Right ventricle myocardium inferior (tissue), 1 donor: ENCODE results near the gene FBXO3. TPM values are rescaled to one million over a fixed set of nuclear protein-coding genes. Genes with fewer than 3 reads are reported as not detected.
"Not testable (repeated sequence)": the region's sequence is repeated elsewhere in the genome, so short reads cannot be mapped to it uniquely, and the experiment has no call there.

Experiments used
- ATAC-seq: fragments of 200-7000 bp; cut with Tn5 transposase; one replicate; pipeline ENCODE4 v1.9.1; 2020; ENCODE audit warnings: mild to moderate bottlenecking, moderate library complexity
- DNase-seq: peaks from one replicate; pipeline ENCODE4 v3.0.0; 2021; ENCODE audit errors: missing footprints
- intact Hi-C: fragments of 100-400 bp; cut with DNase I; formaldehyde crosslinking; loops from one replicate; pipeline ENCODE4 v1.11.0; 2022
- total RNA-seq: library from RNA; stranded (reverse); fragmentation: NEBNext Ultra II Directional; extraction: Animal tissue kit (Norgen Biotek cat#: 25700); gene quantifications from one replicate; pipeline ENCODE4 v1.2.1, GENCODE V29; 2021
- donor health status: DM: no; HTN: yes; CAD: no; lungs with severe emphysema.

FBXO3 gene
- total RNA-seq, 1 donor from 2014 or later, result 46.4 TPM

DNA sequence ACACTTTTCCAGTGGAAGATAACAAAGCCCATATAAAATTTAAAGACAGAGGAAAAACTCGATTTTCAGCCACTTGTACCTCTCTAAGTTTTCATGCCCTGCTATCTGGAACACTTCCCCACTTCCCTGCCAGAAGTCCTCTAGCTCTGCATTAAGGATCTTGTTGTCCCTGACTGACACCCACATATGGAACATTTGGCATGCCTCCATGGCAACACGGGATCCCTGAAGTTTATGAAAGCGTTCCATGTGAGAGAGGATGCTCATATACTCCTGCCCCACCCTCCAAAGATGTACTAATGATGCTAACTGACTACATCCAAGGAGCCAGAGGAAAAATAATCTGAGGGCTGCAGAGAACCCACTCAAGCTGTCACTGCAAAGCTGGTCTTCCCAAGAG, 64.9 kb downstream of the FBXO3 start:
- DNase-seq (no peak), ATAC-seq (no peak)
- intact Hi-C loops, result no loop called here

DNA sequence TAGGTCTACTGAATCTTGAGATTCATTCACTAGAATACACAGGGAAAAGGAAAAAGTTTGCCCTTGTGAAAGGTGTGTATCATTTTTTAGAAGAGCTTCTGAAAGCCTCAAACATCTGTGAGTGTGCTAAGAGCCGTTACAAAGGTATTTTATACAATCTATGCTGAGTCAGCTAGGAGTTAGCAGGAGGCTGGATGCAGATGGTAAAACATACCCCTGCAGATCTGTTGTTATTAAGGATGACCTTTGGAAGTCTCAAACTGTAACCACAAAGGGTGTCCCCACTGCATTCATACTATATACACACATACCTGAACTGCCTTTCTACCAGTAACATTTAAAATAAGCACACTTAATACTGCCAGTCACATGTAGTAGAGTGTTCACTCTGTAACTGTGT, 65.3 kb downstream of the FBXO3 start:
- no peak for ATAC-seq
- intact Hi-C loops, result no loop called here
- no peak for DNase-seq

DNA sequence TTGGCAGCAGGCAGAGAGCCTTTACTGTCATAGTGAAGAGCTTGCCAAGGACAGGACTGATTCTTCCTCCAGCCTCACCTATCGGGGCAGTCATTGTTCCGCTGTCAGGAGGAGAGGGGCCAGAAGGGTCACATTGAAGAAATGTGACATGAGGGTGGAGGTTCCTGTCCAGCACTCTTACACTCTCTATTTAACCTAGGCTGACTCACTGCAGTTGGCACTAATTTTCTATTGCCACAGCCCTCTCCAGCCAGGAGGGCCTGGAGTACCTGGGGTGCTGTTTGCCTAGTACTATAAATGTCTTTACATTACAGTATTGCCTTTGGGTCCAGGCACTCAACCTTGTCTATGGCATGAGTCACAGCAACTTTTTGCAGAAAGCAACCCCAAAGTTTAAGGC, 66.5 kb downstream of the FBXO3 start:
- intact Hi-C loops, DNase-seq: not testable (repeated sequence)
- peak; percentile 24 for ATAC-seq

DNA sequence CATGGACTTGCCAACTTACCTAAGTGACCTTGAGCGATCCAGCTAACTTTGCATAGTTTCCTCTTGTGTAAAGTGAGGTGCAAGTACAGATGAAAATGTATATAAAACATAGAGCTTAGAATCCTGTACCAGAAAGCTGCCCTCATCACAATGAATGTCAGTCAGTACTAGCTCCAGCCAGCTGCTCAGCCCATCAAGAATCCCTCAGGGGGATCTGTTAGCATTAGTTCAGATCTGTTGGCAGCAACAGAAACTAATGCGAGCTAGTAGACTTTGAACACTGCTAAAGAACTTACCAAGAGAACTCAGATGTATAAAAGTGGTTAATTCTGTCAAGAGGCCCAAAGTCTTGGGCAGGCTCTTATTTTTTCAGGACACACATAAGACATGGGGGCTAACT, 67.4 kb downstream of the FBXO3 start:
- intact Hi-C loops, result no loop called here
- ATAC-seq (no peak), DNase-seq (no peak)

DNA sequence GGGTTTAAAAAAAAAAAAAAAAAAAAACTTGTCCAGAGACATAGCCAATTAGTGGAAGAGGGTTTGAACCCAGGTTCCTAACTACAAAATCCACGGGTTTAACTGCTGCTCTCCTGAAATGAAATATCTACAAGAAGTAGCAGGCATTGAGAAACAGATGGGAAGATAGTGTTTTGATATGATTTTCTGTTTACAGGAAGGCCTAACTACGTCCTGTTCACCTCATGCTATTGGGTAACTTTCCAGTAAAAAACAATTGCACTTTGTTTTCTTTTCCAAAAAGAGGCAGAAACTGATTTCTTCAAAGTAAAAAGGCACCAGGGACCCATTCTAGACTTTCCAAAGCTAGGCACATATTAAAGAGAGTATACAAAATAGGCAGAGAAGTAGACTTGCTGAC, 67.8 kb downstream of the FBXO3 start:
- no peak for ATAC-seq
- DNase-seq, result no peak
- intact Hi-C loops, result no loop called here

DNA sequence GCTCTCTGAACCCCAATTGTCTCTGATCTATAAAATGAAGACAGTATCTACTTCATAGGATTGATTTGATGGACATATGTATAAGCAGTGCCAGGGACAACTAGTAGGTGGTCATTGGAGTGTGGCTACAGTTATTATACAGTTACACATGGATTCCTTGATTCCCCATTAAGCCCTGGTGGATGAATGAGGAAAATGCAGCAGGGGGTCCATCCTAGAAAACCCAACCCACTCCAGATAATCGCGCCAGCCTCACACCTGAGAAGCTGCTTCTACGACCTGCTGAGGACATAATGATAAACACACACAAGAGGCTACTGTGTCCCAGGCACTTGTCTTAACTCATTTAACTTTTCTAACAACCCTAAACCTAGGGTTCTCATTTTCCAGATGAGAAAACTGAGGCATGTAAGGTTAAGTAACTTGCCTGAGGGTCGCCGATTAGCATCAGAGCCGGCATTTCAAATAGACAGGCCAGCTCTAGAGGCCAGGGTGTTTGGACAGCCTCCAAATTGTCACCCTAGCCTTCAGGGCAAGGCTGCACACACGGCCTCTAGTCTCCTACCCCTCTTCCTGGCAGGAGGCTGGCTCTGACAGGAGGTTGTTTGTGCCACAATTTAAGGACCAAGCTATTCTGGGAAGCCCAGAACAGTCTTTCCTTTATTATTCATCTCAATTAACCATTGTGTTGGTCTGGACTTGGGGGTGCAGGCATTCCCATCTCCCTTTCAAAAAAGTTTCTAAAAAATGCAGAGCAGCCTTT, 69.9 kb downstream of the FBXO3 start:
- no peak for ATAC-seq
- intact Hi-C loops, result no loop called here
- no peak for DNase-seq

DNA sequence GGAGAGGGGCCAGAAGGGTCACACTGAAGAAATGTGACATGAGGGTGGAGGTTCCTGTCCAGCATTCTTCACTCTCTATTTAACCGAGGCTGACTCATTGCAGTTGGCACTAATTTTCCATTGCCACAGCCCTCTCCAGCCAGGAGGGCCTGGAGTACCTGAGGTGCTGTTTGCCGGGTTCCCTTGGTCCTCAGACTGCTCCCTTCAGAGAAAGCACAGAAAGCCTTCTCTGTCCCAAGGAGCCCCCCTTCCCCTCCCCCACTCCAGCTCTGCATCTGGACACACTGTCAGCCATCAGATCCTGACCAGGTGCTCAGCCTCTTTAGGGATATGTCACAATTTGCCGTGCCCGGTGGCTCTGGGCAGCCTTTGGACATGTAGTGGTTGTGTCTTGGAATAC, 70.5 kb downstream of the FBXO3 start:
- no peak for DNase-seq
- intact Hi-C loops, result no loop called here
- no peak for ATAC-seq

DNA sequence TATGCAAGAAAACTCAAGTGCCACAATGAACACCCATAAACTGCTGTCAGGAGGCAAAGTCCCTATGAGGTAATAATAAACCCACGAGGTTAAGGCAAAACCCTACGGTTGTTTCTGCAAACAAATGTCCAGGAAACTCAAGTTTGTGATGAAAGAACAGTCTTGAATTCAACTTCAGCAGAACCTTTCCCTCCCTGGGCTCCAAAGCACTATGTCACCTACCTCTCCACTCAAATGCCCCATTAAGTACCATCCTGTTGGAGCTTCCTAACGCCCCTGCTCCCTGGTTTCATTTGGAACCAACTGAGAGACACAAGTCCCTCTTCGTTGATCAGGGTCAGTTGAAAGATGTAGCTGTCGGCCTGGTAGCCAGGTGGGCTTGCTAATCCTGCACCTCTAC, 71.1 kb downstream of the FBXO3 start:
- intact Hi-C loops, result no loop called here
- ATAC-seq, result no peak
- no peak for DNase-seq

DNA sequence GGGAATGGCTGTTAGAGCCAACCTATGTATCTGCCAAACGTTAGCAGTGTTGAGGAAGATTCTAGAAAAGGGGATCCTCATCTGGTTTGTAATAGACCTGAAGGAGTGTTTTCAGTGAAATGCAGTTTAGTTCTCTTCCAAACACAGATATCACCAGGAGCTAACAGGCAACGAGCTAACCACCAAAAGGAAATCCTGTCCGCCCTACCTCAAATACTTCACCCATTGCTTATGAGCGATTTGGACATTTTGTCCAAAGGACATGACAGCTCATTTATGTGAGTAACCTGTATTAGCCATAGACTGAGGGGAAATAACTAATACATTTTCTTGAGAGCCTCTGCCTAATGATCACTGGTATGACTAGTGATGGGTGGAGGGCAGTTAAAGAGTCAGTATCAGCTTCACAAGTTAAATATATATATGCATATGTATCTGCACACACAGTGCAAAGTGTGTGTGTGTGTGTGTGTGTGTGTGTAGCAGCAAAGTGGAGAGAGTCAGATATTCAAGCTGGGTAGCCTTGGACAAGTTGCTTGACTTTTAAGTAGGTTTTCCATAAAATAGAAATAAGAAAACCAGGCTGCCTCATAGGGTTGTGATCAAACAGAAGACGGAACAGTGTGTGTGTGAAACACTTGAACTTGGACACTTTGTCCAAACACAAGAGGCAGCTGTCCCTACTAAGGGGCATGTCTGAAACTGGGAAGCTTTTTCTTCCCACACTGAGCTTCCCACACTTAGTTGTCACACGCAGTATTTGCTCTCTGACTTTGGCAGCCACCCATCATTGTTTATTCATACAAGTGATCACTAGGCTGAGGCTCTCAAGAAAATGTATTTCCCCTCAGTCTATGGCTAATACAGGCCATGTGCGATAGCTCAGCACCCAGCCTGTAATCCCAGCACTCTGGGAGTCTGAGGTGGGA, 72.8 kb downstream of the FBXO3 start:
- ATAC-seq (peak; percentile 31), DNase-seq (no peak)
- intact Hi-C loops, result loop anchor here (2.0 kb wide), 1 partner anchor 33 kb away; no protein-coding TSS in a partner anchor

DNA sequence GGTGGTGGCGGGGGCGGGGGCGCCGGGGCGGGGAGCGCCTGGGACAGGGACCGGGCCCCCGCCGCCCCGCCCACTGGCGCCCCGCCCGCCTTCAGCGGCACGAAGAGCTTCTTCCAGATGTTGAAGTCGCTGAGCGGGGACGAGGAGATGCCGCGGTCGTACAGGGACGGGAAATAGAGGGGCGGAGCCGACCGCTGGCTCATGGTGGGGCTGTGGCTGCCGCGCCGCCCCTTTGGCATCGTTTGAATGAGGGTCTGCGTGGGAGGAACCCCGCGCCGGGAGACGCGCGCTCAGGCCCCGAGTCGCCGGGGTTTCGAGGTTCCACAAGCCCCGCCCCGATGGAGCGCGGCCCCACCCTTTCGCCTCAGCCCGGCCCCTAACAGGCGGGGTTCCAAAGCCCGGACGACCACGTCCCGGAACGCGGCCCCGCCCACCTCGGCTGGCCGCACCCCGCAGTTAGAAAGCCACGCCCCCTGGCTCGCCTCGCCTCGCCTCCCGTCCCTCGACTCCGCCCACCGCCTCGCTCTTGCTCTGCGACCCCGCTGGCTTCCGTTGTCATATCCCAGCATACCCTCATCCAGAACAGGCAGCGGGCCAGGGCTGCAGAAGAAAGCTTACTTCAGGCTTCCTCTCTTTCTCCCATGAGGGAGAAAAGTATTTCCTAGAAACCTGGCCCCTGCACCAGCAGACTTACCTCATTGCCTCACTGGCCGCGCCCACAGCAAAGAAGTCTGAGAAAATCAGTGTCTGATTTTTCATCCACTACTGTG, 73.6 kb downstream of the FBXO3 start, which contains the start of gene C11orf91:
TSS of gene C11orf91 (minus strand) at position 325 of the 770 bp plus-strand sequence. CDS start at position 239, 86 bp downstream.
- ATAC-seq, result peak; percentile 92
- intact Hi-C loops, result loop anchor here (2.0 kb wide), 1 partner anchor 34 kb away; no protein-coding TSS in a partner anchor

DNA sequence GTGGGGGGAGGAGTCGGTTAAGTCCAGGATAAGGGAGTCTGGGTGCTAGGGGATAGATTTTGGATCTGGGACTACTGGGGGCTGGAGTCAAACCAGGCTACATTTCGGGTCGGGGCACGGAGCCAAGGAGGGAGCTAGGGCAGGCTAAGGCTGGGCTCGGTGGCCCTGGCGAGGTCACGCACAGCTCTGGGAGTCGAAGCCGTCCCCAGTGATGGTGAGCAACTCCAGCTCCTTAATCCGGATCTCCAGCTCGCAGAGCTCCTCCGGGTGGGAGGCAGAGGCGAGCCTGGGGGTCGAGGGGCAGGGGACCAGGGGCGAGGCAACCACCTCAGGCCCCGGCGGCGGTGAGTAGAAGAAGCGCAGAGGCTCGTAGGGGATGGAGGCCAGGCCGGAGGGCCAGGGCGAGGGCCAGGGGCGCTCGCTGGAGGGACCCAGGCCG, 74.2 kb downstream of the FBXO3 start:
- ATAC-seq (no peak), DNase-seq (no peak)
- intact Hi-C loops, result loop anchor here (2.0 kb wide), 1 partner anchor 35 kb away; no protein-coding TSS in a partner anchor

More for the DNA sequence above, 73.6 kb downstream of the FBXO3 start, which contains the start of gene C11orf91:
- DNase-seq, result peak; percentile 98

DNA sequence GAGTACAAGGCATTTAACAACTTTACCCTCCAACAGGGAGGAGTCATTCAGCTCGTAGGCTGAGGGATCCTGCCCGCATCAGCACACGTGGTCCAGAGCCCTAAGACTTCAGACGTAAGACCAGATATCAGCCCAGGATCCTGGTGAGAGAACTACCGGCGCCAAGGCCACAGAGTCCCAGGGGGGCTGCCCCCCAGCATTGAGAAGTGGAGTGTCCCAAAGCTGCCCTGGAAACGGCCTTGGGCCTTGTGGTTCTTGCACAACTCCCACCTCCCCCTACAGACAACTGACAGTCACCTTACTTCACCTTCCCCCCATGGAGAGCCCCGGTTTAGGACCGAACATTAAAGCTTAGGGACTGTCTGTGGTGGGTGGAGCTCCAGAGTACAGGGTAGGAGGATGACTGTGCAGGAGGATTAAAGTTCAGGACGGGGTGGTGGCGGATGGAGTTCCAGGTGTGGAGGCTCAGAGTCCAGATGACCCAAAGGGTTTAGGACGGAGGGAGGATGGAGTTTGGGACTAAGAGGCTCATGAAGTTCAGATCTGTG, 74.7 kb downstream of the FBXO3 start:
- intact Hi-C loops, result loop anchor here (2.0 to 10.0 kb wide), 3 partner anchors 35 to 445 kb away; partner anchors contain the start of gene HIPK3
- DNase-seq, result no peak
- no peak for ATAC-seq

DNA sequence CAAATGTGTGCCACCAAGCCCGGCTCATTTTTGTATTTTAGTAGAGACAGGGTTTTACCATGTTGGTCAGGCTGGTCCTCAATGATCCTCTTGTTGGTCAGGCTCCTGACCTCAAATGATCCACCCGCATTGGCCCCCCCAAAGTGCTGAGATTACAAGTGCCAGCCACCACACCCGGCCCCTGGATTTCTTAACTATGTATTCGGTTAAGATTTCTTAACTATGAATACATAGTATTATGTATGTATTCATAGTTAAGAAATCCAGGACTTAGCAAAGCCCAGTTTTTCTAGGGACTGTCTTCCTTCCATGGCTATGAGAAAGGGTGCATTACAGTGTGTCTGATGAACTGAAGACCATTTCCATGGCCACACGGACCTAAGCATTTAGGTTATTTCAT, 75.4 kb downstream of the FBXO3 start:
- ATAC-seq (no peak), DNase-seq (no peak)
- intact Hi-C loops, result loop anchor here (5.0 to 10.0 kb wide), 2 partner anchors 128 to 444 kb away; partner anchors contain the start of gene HIPK3

DNA sequence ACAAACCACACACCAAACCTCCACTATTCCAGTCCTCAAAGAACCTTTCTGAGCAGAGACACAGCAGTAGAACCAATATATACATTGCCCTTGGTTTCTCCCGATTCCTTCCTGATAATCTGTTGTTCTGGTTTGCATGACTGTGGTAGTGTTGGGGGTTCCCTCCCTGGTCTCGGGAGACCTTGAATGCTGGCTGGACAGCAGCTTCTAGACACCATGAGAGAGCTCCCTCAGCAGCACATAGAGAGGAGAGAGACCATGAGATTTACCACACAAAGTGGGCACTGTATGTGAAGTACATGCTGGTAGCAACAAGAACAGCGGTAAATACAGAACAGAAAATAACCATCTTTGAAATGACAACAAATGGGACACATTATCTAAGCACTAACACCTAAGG, 76.3 kb downstream of the FBXO3 start:
- DNase-seq (no peak), ATAC-seq (no peak)
- intact Hi-C loops, result loop anchor here (5.0 to 10.0 kb wide), 2 partner anchors 129 to 443 kb away; partner anchors contain the start of gene HIPK3

DNA sequence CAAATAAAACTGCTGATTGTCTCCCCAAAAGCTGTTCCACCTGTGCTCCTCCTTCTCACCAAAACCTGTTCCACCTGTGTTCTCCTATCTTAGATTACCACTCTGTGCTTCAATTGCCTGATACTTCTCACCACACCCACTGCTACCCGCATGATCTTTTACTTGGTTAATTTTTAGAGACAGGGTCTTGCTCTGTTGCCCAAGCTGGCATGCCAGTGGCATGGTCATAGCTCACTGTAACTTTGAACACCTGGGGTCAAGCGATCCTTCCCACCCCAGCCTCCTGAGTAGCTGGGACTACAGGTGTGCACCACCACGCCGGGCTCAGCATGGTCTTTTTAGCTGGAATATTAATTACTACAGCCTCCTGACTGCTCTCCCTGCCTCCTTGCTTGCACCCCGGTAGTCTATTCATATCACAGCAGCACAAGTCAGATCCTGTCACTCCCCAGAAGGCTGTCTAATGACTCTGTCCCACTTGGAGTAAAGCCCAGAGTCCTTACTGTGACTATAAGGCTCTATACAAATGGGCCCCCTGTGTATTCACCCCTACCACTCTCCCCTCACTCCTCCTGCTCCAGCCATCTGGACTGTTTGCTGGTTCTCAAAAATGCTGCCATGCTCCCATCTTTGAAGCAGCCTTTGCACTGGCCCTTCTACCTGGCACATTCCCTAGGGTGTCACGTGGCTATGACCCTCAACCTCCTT, 77.2 kb downstream of the FBXO3 start:
- intact Hi-C loops, result loop anchor here (5.0 to 10.0 kb wide), 2 partner anchors 130 to 442 kb away; partner anchors contain the start of gene HIPK3

DNA sequence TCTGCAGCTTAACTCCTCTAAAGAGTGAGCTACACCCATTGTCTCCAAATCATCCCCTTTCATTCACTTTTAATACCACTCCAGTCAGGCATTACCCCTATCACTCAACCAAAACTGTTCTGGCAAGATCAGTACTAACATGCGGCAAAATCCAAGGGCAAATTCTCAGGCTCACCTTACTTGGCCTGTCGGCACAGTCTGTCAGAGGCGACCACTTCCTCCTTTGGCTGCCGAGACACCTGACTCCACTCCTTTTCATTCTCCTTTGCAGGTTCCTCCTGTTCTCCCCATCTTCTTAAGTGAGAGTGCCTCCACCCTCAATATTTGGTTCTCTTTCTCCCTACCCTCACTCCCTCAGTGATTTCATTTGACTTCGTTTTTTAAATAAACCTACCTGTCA, 77.9 kb downstream of the FBXO3 start:
- intact Hi-C loops, result loop anchor here (5.0 to 10.0 kb wide), 2 partner anchors 131 to 442 kb away; partner anchors contain the start of gene HIPK3
- no peak for DNase-seq
- ATAC-seq, result no peak

More for the DNA sequence above, 77.2 kb downstream of the FBXO3 start:
- no peak for DNase-seq
- ATAC-seq, result no peak

DNA sequence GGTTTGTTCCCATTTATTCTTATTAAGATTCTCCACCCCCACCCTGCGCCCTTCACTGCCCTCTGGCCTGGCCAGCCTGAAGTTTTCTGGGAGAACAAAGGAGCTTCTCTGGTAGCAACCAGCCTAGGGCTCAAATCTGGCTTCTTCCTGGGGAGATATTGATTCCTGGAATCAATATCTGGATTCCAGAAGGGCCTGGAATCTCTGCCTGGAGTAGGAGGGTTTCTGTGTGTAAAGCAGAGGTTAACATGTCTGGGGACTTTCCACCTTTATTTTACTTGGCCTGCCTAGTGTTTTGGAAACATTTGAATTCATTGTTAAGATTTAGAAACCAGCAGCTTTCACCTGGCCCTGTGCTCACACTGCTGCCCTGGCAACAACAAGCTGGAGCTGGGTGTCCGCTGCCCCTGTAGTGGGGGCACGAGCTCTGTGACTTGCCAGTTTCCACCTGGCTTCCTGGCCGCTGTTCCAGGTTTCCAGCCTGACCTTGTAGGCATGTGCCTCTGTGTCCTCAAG, 79.2 kb downstream of the FBXO3 start:
- peak; percentile 39 for DNase-seq
- intact Hi-C loops, result loop anchor here (5.0 to 10.0 kb wide), 2 partner anchors 132 to 440 kb away; partner anchors contain the start of gene HIPK3
- no peak for ATAC-seq
